ENCODE data around the gene MVB12B. TPM values are rescaled to one million over a fixed set of nuclear protein-coding genes. Genes with fewer than 3 reads are reported as not detected.
A peak's percentile ranks its signal among the peaks of the same experiment; 100 is the strongest.

Gene MVB12B
- total RNA-seq, 1 experiment from 2014 or later: 5.7 TPM

GRCh38 chr9:126464694-126465441 lies 138.2 kb downstream of the MVB12B start:
- Mint-ChIP-seq H3K36me3 (no peaks in the 10 kb centered on the region), H3K4me3 (no peak overlapping the region), H3K9me3 (no peaks in the 10 kb centered on the region), H3K27ac (no peak overlapping the region), H3K27me3 (ENCODE audit: low read depth) (no peaks in the 10 kb centered on the region), H3K4me1 (no peaks in the 10 kb centered on the region)
- DNase-seq (ENCODE audit: low spot score) (peak; percentile 2), ATAC-seq (no peak)
- ChIA-PET CTCF (interaction anchor here (1.6 to 3.5 kb wide), 2 partner anchors 18 to 66 kb away, joined by 5 to 12 read pairs; no protein-coding TSS in a partner anchor), POLR2A (interaction anchor here (0.5 kb wide), 1 partner anchor 90 kb away, joined by 6 read pairs; no protein-coding TSS in a partner anchor)
- TF ChIP-seq GTF2I (CRISPR knock-in tag; conservative IDR thresholded peaks at IDR 0.05): no peak
- no peak for TF ChIP-seq NFATC4 (CRISPR knock-in tag; IDR thresholded peaks at IDR 0.05)
- no peak for TF ChIP-seq ATF6 (CRISPR knock-in tag; IDR thresholded peaks at IDR 0.05)
- no peak for TF ChIP-seq ZNF232 (CRISPR knock-in tag; IDR thresholded peaks at IDR 0.05)
- TF ChIP-seq FOXJ3 (CRISPR knock-in tag; IDR thresholded peaks at IDR 0.05; ENCODE audit: borderline replicate concordance): no peak
- TF ChIP-seq TEAD1 (CRISPR knock-in tag; IDR thresholded peaks at IDR 0.05): no peak
- no peak for TF ChIP-seq FOXP4 (CRISPR knock-in tag; IDR thresholded peaks at IDR 0.05)
- TF ChIP-seq GRHL2 (CRISPR knock-in tag; IDR thresholded peaks at IDR 0.05; ENCODE audit: insufficient replicate concordance, severe bottlenecking): no peak
- no peak for TF ChIP-seq ZBTB21 (CRISPR knock-in tag; IDR thresholded peaks at IDR 0.05; ENCODE audit: borderline replicate concordance)
- no peak for TF ChIP-seq E2F1 (CRISPR knock-in tag; IDR thresholded peaks at IDR 0.05)
- no peak for TF ChIP-seq ARID4B (CRISPR knock-in tag; IDR thresholded peaks at IDR 0.05; ENCODE audit: borderline replicate concordance)
- TF ChIP-seq SP1 (CRISPR knock-in tag; conservative IDR thresholded peaks at IDR 0.05): no peak

GRCh38 chr9:126465977-126466376 lies 139.3 kb downstream of the MVB12B start:
- Mint-ChIP-seq H3K4me1 (peaks cover under 1% of the 10 kb centered on the region; the same call in 1 of the 2 replicates), H3K9me3 (no peaks in the 10 kb centered on the region), H3K36me3 (no peaks in the 10 kb centered on the region), H3K4me3 (no peak overlapping the region), H3K27ac (no peak overlapping the region), H3K27me3 (ENCODE audit: low read depth) (no peaks in the 10 kb centered on the region)
- DNase-seq (ENCODE audit: low spot score) (no peak), ATAC-seq (no peak)
- ChIA-PET CTCF (interaction anchor here (3.5 kb wide), 1 partner anchor 67 kb away, joined by 12 read pairs; no protein-coding TSS in a partner anchor), POLR2A (no interaction called here)
- TF ChIP-seq USF2 (CRISPR knock-in tag; IDR thresholded peaks at IDR 0.05): no peak
- TF ChIP-seq MXD4 (CRISPR knock-in tag; IDR thresholded peaks at IDR 0.05; ENCODE audit: borderline replicate concordance): no peak
- TF ChIP-seq PRRX2 (CRISPR knock-in tag; IDR thresholded peaks at IDR 0.05): no peak
- no peak for TF ChIP-seq FOXP1 (CRISPR knock-in tag; IDR thresholded peaks at IDR 0.05; ENCODE audit: borderline replicate concordance)
- TF ChIP-seq ARID4B (CRISPR knock-in tag; IDR thresholded peaks at IDR 0.05; ENCODE audit: borderline replicate concordance): no peak
- no peak for TF ChIP-seq ZNF232 (CRISPR knock-in tag; IDR thresholded peaks at IDR 0.05)
- TF ChIP-seq ZNF671 (CRISPR knock-in tag; IDR thresholded peaks at IDR 0.05): no peak
- TF ChIP-seq ZNF219 (CRISPR knock-in tag; IDR thresholded peaks at IDR 0.05; ENCODE audit: borderline replicate concordance): no peak
- no peak for TF ChIP-seq SMAD3 (CRISPR knock-in tag; IDR thresholded peaks at IDR 0.05; ENCODE audit: borderline replicate concordance)

All from WTC11 (cell line).